Measurements from ENCODE around the gene IFNK.
"Not testable (repeated sequence)": the region's sequence is repeated elsewhere in the genome, so short reads cannot be mapped to it uniquely, and the experiment has no call there.

The IFNK gene

DNA sequence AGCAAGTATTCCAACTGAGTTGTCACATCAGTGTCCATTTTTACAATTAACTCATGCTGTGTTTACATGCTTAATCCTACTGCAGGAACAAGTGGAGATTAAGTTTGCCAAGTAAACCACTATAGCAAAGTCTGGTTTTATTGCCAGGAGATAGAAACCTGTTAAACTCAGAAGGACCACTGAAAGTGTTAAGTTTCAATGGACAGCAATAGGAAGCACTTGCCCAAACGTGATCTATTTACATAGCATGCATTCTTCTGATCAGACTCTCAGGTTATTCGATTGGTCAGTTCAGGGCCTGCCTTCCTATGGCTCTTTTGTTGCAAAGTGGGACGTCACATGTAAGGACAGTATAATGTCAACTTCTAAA is 28.0 kb upstream of the IFNK start:
- TF ChIP-seq CTCF (IDR thresholded peaks at IDR 0.05; ENCODE audit: borderline replicate concordance, insufficient read depth, low read depth, low read length): no peak
- no peak overlapping the region for H3K4me3 ChIP-seq (ENCODE audit: low read depth, low read length)

DNA sequence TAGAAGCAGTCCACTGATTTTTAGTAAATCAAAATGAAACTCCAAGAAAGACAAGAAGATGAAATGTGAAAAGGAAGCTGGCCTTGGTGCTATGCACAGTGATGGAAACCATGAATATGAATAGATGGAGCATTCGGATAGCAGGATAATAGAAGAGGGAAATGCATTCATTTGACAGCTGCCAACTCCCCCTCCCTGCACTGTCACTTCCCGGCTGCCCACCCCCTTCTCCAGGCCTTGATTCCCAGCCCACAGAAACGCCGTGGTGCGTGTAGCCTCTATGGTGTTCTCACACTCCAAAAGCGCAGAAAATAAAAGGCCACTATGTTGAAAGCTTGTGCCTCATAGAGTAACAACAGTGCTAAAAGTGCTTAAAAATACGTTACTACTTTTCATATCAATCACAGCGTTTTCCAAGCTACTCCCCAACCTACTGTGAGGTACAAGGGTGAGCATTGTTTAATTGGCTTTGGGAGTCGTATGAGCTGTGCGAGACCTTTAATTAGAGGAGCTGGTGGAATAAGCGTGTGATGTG is 26.1 kb upstream of the IFNK start:
- H3K4me3 ChIP-seq (ENCODE audit: low read depth, low read length): no peak overlapping the region
- TF ChIP-seq CTCF (IDR thresholded peaks at IDR 0.05; ENCODE audit: borderline replicate concordance, insufficient read depth, low read depth, low read length): no peak

GRCh38 chr9:27499451-27499850 is 24.6 kb upstream of the IFNK start:
- TF ChIP-seq CTCF (IDR thresholded peaks at IDR 0.05; ENCODE audit: borderline replicate concordance, insufficient read depth, low read depth, low read length): no peak
- no peak overlapping the region for H3K4me3 ChIP-seq (ENCODE audit: low read depth, low read length)

DNA sequence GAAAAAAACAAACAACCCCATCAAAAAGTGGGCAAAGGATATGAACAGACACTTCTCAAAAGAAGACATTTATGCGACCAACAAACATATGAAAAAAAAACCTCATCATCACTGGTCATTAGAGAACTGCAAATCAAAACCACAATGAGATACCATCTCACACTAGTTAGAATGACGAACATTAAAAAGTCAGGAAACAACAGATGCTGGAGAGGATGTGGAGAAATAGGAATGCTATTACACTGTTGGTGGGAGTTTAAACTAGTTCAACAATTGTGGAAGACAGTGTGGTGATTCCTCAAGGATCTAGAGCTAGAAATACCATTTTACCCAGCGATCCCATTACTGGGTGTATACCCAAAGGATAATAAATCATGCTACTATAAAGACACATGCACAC is 23.2 kb upstream of the IFNK start:
- not testable (repeated sequence) for H3K4me3 ChIP-seq (ENCODE audit: low read depth, low read length)

- no peak overlapping the region for H3K4me3 ChIP-seq (ENCODE audit: low read depth, low read length)
- no peak for TF ChIP-seq CTCF (IDR thresholded peaks at IDR 0.05; ENCODE audit: borderline replicate concordance, insufficient read depth, low read depth, low read length)
These were observed 20.5 kb upstream of the IFNK start for GRCh38 chr9:27503623-27504022.

- no peak overlapping the region for H3K4me3 ChIP-seq (ENCODE audit: low read depth, low read length)
- TF ChIP-seq CTCF (IDR thresholded peaks at IDR 0.05; ENCODE audit: borderline replicate concordance, insufficient read depth, low read depth, low read length): no peak
These were observed 19.8 kb upstream of the IFNK start for GRCh38 chr9:27504259-27504658.

DNA sequence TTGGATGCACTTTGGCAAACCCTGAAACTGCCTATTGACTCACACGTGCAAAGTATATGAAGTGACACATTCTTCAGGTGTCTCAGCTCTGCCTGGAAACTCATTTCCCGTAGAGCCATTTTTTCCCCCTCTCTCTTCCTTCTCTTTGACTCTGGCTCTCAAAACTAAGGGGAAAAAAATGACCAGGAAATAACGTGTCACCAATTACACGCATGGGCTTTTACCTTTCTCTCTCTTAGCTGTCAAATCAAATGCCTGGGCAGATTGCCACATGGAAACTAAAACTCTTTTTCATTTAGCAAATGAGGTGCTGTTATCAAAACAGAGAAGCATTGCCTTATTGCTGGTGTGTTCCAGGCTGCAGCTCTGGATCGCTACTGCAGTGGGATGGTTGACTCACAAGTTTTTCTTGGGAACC is 18.3 kb upstream of the IFNK start:
- TF ChIP-seq CTCF (IDR thresholded peaks at IDR 0.05; ENCODE audit: borderline replicate concordance, insufficient read depth, low read depth, low read length): no peak
- H3K4me3 ChIP-seq (ENCODE audit: low read depth, low read length): no peak overlapping the region

GRCh38 chr9:27506981-27507380 is 17.1 kb upstream of the IFNK start:
- no peak overlapping the region for H3K4me3 ChIP-seq (ENCODE audit: low read depth, low read length)
- TF ChIP-seq CTCF (IDR thresholded peaks at IDR 0.05; ENCODE audit: borderline replicate concordance, insufficient read depth, low read depth, low read length): no peak
